Activated CD8-positive, alpha-beta T cell treated with anti-CD3 and anti-CD28 coated beads for 36 hours (primary cell): ENCODE measurements around the gene LUC7L3. TPM values are rescaled to one million over a fixed set of nuclear protein-coding genes. Genes with fewer than 3 reads are reported as not detected.

Experiments used
- ATAC-seq: fragments of 200-7000 bp; cut with Tn5 transposase; one replicate; pipeline ENCODE4 v1.10.0; 2021; ENCODE audit warnings: mild to moderate bottlenecking, moderate library complexity
- CTCF ChIA-PET: fragments of 350-600 bp; sonication (Branson Sonifier 250); formaldehyde crosslinking; loops from one replicate; lab custom pipeline; 2021; ENCODE audit warnings: antibody characterized with exemption; lab: Charles Lee
- POLR2A ChIA-PET: fragments of 350-600 bp; sonication (Branson Sonifier 250); formaldehyde crosslinking; loops from one replicate; lab custom pipeline; 2021; ENCODE audit warnings: antibody characterized with exemption; lab: Charles Lee
- DNase-seq: peaks from one replicate; pipeline ENCODE4 v3.0.0-alpha.2; 2020
- H3K27ac Mint-ChIP-seq: one replicate; pipeline ENCODE4 v1.8.0; 2021; ENCODE audit warnings: mild to moderate bottlenecking, mixed read lengths
- H3K27me3 Mint-ChIP-seq: one replicate; pipeline ENCODE4 v1.8.0; 2021; ENCODE audit warnings: mixed read lengths
- H3K36me3 Mint-ChIP-seq: one replicate; pipeline ENCODE4 v1.8.0; 2021; ENCODE audit warnings: low read depth, mixed read lengths
- H3K4me1 Mint-ChIP-seq: one replicate; pipeline ENCODE4 v1.8.0; 2021; ENCODE audit warnings: low read depth, mixed read lengths
- H3K4me3 Mint-ChIP-seq: one replicate; pipeline ENCODE4 v1.8.0; 2021; ENCODE audit warnings: mild to moderate bottlenecking, moderate library complexity, mixed read lengths
- H3K9me3 Mint-ChIP-seq: one replicate; pipeline ENCODE4 v1.8.0; 2021; ENCODE audit warnings: mixed read lengths
- intact Hi-C: fragments of 100-400 bp; cut with micrococcal nuclease; formaldehyde crosslinking; loops from one replicate; pipeline ENCODE4 v1.10.0; 2022
- total RNA-seq, 2 experiments: library from RNA; stranded (reverse); gene quantifications; one replicate each; pipeline ENCODE4 v1.2.3, GENCODE V29; 2021
- TF ChIP-seq, protein P1 (sequence below): fragments of 200-600 bp; IDR thresholded peaks from one replicate; pipeline ENCODE4 v1.8.0; 2022; ENCODE audit warnings: antibody characterized with exemption, mild to moderate bottlenecking

LUC7L3 gene
- total RNA-seq, 2 experiments from 2014 or later: 148 to 160 TPM

- no peak overlapping the region for H3K27ac Mint-ChIP-seq
- intact Hi-C loops: no loop called here
- peaks cover 52% of the 10 kb centered on the region for H3K4me1 Mint-ChIP-seq
- no peak for DNase-seq
- CTCF ChIA-PET: interaction anchor here (1.0 kb wide), 1 partner anchor 21 kb away, joined by 3 read pairs; no protein-coding TSS in a partner anchor
- POLR2A ChIA-PET: interaction anchor here (0.7 to 2.3 kb wide), 4 partner anchors 12 to 293 kb away, joined by 3 to 9 read pairs (median 6); partner anchors contain the start of gene ANKRD40
- ATAC-seq: no peak
- H3K4me3 Mint-ChIP-seq: no peak overlapping the region
- H3K27me3 Mint-ChIP-seq: no peaks in the 10 kb centered on the region
- no peaks in the 10 kb centered on the region for H3K9me3 Mint-ChIP-seq
- TF ChIP-seq, protein P1, sequence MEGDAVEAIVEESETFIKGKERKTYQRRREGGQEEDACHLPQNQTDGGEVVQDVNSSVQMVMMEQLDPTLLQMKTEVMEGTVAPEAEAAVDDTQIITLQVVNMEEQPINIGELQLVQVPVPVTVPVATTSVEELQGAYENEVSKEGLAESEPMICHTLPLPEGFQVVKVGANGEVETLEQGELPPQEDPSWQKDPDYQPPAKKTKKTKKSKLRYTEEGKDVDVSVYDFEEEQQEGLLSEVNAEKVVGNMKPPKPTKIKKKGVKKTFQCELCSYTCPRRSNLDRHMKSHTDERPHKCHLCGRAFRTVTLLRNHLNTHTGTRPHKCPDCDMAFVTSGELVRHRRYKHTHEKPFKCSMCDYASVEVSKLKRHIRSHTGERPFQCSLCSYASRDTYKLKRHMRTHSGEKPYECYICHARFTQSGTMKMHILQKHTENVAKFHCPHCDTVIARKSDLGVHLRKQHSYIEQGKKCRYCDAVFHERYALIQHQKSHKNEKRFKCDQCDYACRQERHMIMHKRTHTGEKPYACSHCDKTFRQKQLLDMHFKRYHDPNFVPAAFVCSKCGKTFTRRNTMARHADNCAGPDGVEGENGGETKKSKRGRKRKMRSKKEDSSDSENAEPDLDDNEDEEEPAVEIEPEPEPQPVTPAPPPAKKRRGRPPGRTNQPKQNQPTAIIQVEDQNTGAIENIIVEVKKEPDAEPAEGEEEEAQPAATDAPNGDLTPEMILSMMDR: no peak
- peaks cover 23% of the 10 kb centered on the region for H3K36me3 Mint-ChIP-seq
Observed at GRCh38 chr17:50725769-50726655, 6.6 kb downstream of the LUC7L3 start.

GRCh38 chr17:50728112-50728429, 8.7 kb downstream of the LUC7L3 start:
- peaks cover 15% of the 10 kb centered on the region for H3K36me3 Mint-ChIP-seq
- intact Hi-C loops: no loop called here
- TF ChIP-seq, protein P1: no peak
- peaks cover 60% of the 10 kb centered on the region for H3K4me1 Mint-ChIP-seq
- no peak for ATAC-seq
- no peaks in the 10 kb centered on the region for H3K27me3 Mint-ChIP-seq
- peak overlapping the region; percentile 63 for H3K27ac Mint-ChIP-seq
- CTCF ChIA-PET: interaction anchor here (0.7 kb wide), 1 partner anchor 155 kb away, joined by 3 read pairs; no protein-coding TSS in a partner anchor
- POLR2A ChIA-PET: interaction anchor here (0.9 to 1.6 kb wide), 2 partner anchors 14 to 20 kb away, joined by 3 to 6 read pairs; no protein-coding TSS in a partner anchor
- DNase-seq: no peak
- no peak overlapping the region for H3K4me3 Mint-ChIP-seq
- H3K9me3 Mint-ChIP-seq: no peaks in the 10 kb centered on the region

DNA sequence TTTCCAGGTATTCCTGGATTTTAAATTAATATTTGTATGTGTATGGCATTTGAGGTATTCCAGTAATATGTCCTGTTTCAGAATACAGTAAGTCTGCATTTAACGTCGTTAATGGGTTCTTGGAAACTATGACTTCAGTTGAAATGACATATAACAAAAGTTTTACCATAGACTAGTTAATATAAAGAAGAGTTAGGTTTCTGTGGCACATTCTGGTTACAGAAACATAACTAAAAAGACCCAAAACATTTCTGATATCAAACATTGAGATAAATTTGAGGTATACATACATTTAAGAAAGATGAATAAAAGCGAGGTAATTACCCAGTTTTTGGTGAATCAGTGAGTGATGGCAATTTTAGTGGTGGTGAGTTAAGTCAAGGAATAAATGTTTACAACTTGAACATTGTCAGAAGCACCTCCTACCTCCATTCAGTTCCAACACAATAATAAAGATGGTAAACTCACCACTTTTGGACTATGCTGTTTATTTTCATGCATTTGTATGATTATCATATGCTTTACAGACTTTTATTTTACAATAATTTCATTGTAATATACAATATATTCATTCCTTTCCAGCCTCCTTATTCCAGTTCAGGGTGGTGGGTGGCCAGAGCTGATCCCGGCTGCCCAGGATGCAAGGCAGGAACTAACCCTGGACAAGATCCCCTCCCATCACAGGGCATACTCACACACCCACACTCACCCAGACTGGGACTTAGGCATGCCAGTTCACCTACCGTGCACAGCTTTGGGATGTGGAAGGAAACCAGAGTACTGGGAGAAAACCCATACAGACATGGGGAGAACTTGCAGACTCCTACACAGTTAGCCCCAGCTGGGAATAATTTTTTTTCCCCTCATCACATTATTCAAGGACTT, 9.7 kb downstream of the LUC7L3 start:
- peaks cover 52% of the 10 kb centered on the region for H3K4me1 Mint-ChIP-seq
- no peaks in the 10 kb centered on the region for H3K9me3 Mint-ChIP-seq
- H3K27ac Mint-ChIP-seq: peak overlapping the region; percentile 69
- DNase-seq (no peak), ATAC-seq (no peak)
- peaks cover 11% of the 10 kb centered on the region for H3K36me3 Mint-ChIP-seq
- TF ChIP-seq, protein P1: no peak
- CTCF ChIA-PET: no interaction called here
- POLR2A ChIA-PET: interaction anchor here (0.9 to 1.1 kb wide), 3 partner anchors 10 to 23 kb away, joined by 3 read pairs; no protein-coding TSS in a partner anchor
- no peak overlapping the region for H3K4me3 Mint-ChIP-seq
- intact Hi-C loops: no loop called here
- no peaks in the 10 kb centered on the region for H3K27me3 Mint-ChIP-seq

GRCh38 chr17:50731575-50732460, 12.4 kb downstream of the LUC7L3 start:
- intact Hi-C loops: no loop called here
- ChIA-PET CTCF (no interaction called here), POLR2A (interaction anchor here (0.6 to 1.4 kb wide), 4 partner anchors 10 to 27 kb away, joined by 3 to 8 read pairs (median 4); partner anchors contain the start of gene LUC7L3)
- peak; percentile 34 for ATAC-seq
- no peak for DNase-seq
- Mint-ChIP-seq H3K4me3 (no peak overlapping the region), H3K9me3 (no peaks in the 10 kb centered on the region), H3K36me3 (peaks cover 16% of the 10 kb centered on the region), H3K27me3 (no peaks in the 10 kb centered on the region), H3K4me1 (peaks cover 64% of the 10 kb centered on the region), H3K27ac (peak overlapping the region; percentile 67)
- TF ChIP-seq, protein P1: no peak
